Subcutaneous adipose tissue (tissue), 4 donors: Measurements from ENCODE around the gene CMC1. TPM values are rescaled to one million over a fixed set of nuclear protein-coding genes. Genes with fewer than 3 reads are reported as not detected.

ENCODE experiments used
- total RNA-seq, 4 donors: library from RNA; depleted of rRNA; stranded (reverse); fragments of >200 nt; gene quantifications; one replicate each; pipeline ENCODE4 v1.1.0, GENCODE V29; 2016
- TF ChIP-seq, protein P1 (sequence below): fragments of 450-650 bp; IDR thresholded peaks from one replicate; pipeline ENCODE4 v1.5.1; 2016; ENCODE audit warnings: low read depth, mild to moderate bottlenecking, control low read depth, antibody characterized with exemption, moderate library complexity

The CMC1 gene
- total RNA-seq, 4 donors from 2014 or later, result 10.9 to 17.6 (median 13.8) TPM

DNA sequence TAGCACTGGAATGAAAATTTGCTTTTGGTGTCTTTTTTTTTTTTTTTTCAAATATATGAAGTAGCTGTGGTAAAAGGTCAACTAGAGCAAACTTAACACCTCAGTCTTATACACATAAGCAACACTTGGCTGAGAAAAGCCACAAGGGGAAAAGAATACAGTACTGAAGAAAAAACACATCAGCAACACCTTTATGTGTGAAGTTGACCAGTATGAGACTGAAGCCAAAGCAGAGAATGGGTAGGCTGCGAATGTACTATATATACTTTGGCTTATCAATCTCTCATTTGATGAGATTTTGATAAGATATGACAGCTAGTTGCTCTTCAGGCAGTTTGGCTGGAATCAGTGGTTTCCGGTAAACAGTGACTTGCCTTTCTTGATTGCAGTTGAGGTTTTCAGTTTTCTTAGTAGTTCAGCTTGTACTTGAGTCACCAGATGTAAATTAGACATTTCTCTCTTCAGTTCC, 85.1 kb downstream of the CMC1 start:
- TF ChIP-seq, protein P1, sequence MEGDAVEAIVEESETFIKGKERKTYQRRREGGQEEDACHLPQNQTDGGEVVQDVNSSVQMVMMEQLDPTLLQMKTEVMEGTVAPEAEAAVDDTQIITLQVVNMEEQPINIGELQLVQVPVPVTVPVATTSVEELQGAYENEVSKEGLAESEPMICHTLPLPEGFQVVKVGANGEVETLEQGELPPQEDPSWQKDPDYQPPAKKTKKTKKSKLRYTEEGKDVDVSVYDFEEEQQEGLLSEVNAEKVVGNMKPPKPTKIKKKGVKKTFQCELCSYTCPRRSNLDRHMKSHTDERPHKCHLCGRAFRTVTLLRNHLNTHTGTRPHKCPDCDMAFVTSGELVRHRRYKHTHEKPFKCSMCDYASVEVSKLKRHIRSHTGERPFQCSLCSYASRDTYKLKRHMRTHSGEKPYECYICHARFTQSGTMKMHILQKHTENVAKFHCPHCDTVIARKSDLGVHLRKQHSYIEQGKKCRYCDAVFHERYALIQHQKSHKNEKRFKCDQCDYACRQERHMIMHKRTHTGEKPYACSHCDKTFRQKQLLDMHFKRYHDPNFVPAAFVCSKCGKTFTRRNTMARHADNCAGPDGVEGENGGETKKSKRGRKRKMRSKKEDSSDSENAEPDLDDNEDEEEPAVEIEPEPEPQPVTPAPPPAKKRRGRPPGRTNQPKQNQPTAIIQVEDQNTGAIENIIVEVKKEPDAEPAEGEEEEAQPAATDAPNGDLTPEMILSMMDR, result no peak

- TF ChIP-seq, protein P1, result no peak
Observed at GRCh38 chr3:28328188-28329151, 87.1 kb downstream of the CMC1 start.

DNA sequence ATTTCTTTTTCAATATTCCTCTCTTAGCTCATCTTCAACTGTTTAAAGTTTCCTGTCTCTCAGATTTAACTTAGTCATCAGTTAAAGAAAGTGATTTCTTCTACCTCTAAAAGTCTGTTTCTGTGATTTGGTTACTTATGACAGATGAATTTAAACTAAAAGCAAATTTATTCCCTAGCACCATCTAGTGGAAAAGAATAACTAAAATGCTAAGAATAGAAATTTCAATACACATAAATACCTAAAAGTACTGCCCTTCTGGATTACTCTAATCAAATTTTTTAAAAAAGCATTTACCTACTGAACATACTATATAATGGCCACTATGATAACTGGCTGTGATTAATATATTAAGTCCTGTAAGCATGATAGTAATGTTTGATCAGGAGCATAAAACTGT, 93.1 kb downstream of the CMC1 start:
- TF ChIP-seq, protein P1, result no peak

- TF ChIP-seq, protein P1, result no peak
Observed at GRCh38 chr3:28335246-28335645, 93.8 kb downstream of the CMC1 start.

- TF ChIP-seq, protein P1, result no peak
Observed at GRCh38 chr3:28337230-28337629, 95.8 kb downstream of the CMC1 start.

- TF ChIP-seq, protein P1, result no peak
Observed at GRCh38 chr3:28343144-28343543, 101.7 kb downstream of the CMC1 start.

GRCh38 chr3:28345690-28346089, 104.3 kb downstream of the CMC1 start:
- TF ChIP-seq, protein P1, result no peak
